ENCODE data around the gene SNX9.

The SNX9 gene

GRCh38 chr6:157989541-157990289, 166.7 kb downstream of the SNX9 start:
- Histone ChIP-seq H3K27me3 (ENCODE audit: insufficient read depth, low read length, poor library complexity, severe bottlenecking) (no peaks in the 10 kb centered on the region), H3K9me2 (replicated peaks; ENCODE audit: low read depth, low read length) (no peaks in the 10 kb centered on the region), H3K36me3 (ENCODE audit: insufficient read depth, low read length) (no peaks in the 10 kb centered on the region)

GRCh38 chr6:157990321-157991066, 167.4 kb downstream of the SNX9 start:
- Histone ChIP-seq H3K9me2 (replicated peaks; ENCODE audit: low read depth, low read length) (no peaks in the 10 kb centered on the region), H3K4me1 (ENCODE audit: insufficient read depth, low read length, poor library complexity, severe bottlenecking) (peaks cover 47% of the 10 kb centered on the region), H3F3A (ENCODE audit: low read depth) (no peaks in the 10 kb centered on the region), H3K4me3 (ENCODE audit: low read length, poor library complexity, severe bottlenecking) (peak overlapping the region; percentile 67), H3K79me2 (ENCODE audit: insufficient read depth, low read length) (peaks cover 78% of the 10 kb centered on the region), H3K9me3 (ENCODE audit: insufficient read depth, low read depth, low read length) (no peaks in the 10 kb centered on the region), H3K9ac (ENCODE audit: low read depth, low read length, poor library complexity, severe bottlenecking) (peak overlapping the region; percentile 60), H2AFZ (ENCODE audit: low read length) (peak overlapping the region; percentile 62; the same call in 1 of the 2 replicates), H3K4me2 (ENCODE audit: low read depth, low read length, poor library complexity, severe bottlenecking) (peak overlapping the region; percentile 83), H3K36me3 (ENCODE audit: insufficient read depth, low read length) (no peaks in the 10 kb centered on the region), H4K20me1 (ENCODE audit: insufficient read depth, low read length, poor library complexity, severe bottlenecking) (no peaks in the 10 kb centered on the region), H3K27me3 (ENCODE audit: insufficient read depth, low read length, poor library complexity, severe bottlenecking) (no peaks in the 10 kb centered on the region)
- no peak for TF ChIP-seq CTCF (conservative IDR thresholded peaks at IDR 0.05; ENCODE audit: low read length)
- no peak for TF ChIP-seq EZH2phosphoT487 (IDR thresholded peaks at IDR 0.05; ENCODE audit: borderline replicate concordance)

More at GRCh38 chr6:157989541-157990289, 166.7 kb downstream of the SNX9 start:
- peaks cover 78% of the 10 kb centered on the region for H3K79me2 ChIP-seq (ENCODE audit: insufficient read depth, low read length)
- H3K4me3 ChIP-seq (ENCODE audit: low read length, poor library complexity, severe bottlenecking): peak overlapping the region; percentile 67
- H3K9me3 ChIP-seq (ENCODE audit: insufficient read depth, low read depth, low read length): no peaks in the 10 kb centered on the region
- H4K20me1 ChIP-seq (ENCODE audit: insufficient read depth, low read length, poor library complexity, severe bottlenecking): peaks cover 3% of the 10 kb centered on the region
- peak overlapping the region; percentile 83 for H3K4me2 ChIP-seq (ENCODE audit: low read depth, low read length, poor library complexity, severe bottlenecking)
- no peaks in the 10 kb centered on the region for H3F3A ChIP-seq (ENCODE audit: low read depth)
- TF ChIP-seq EZH2phosphoT487 (IDR thresholded peaks at IDR 0.05; ENCODE audit: borderline replicate concordance) (no peak), CTCF (conservative IDR thresholded peaks at IDR 0.05; ENCODE audit: low read length) (no peak)
- peaks cover 51% of the 10 kb centered on the region for H3K4me1 ChIP-seq (ENCODE audit: insufficient read depth, low read length, poor library complexity, severe bottlenecking)
- H3K9ac ChIP-seq (ENCODE audit: low read depth, low read length, poor library complexity, severe bottlenecking): peak overlapping the region; percentile 60
- H2AFZ ChIP-seq (ENCODE audit: low read length): no peak overlapping the region

GRCh38 chr6:157991067-157991432, 168.0 kb downstream of the SNX9 start:
- Histone ChIP-seq H3K27me3 (ENCODE audit: insufficient read depth, low read length, poor library complexity, severe bottlenecking) (no peaks in the 10 kb centered on the region), H3F3A (ENCODE audit: low read depth) (no peaks in the 10 kb centered on the region), H3K9me2 (replicated peaks; ENCODE audit: low read depth, low read length) (no peaks in the 10 kb centered on the region), H3K9ac (ENCODE audit: low read depth, low read length, poor library complexity, severe bottlenecking) (peak overlapping the region; percentile 60), H3K9me3 (ENCODE audit: insufficient read depth, low read depth, low read length) (no peaks in the 10 kb centered on the region), H3K4me2 (ENCODE audit: low read depth, low read length, poor library complexity, severe bottlenecking) (peak overlapping the region; percentile 83), H3K4me1 (ENCODE audit: insufficient read depth, low read length, poor library complexity, severe bottlenecking) (peaks cover 51% of the 10 kb centered on the region), H4K20me1 (ENCODE audit: insufficient read depth, low read length, poor library complexity, severe bottlenecking) (no peaks in the 10 kb centered on the region), H3K36me3 (ENCODE audit: insufficient read depth, low read length) (no peaks in the 10 kb centered on the region), H3K79me2 (ENCODE audit: insufficient read depth, low read length) (peaks cover 77% of the 10 kb centered on the region), H2AFZ (ENCODE audit: low read length) (peak overlapping the region; percentile 62; the same call in 1 of the 2 replicates), H3K4me3 (ENCODE audit: low read length, poor library complexity, severe bottlenecking) (peak overlapping the region; percentile 67)
- TF ChIP-seq CTCF (conservative IDR thresholded peaks at IDR 0.05; ENCODE audit: low read length) (no peak), EZH2phosphoT487 (IDR thresholded peaks at IDR 0.05; ENCODE audit: borderline replicate concordance) (no peak)
